CD4-positive, alpha-beta T cell (primary cell): ENCODE measurements around the gene CEP85. TPM values are rescaled to one million over a fixed set of nuclear protein-coding genes. Genes with fewer than 3 reads are reported as not detected.
A peak's percentile ranks its signal among the peaks of the same experiment; 100 is the strongest.
"Not testable (repeated sequence)": the region's sequence is repeated elsewhere in the genome, so short reads cannot be mapped to it uniquely, and the experiment has no call there.

Experiments used
- ATAC-seq: fragments of 200-7000 bp; cut with Tn5 transposase; one replicate; pipeline ENCODE4 v1.10.0; 2022; ENCODE audit warnings: mild to moderate bottlenecking; ENCODE audit not compliant: poor library complexity
- CTCF ChIA-PET: fragments of 350-600 bp; sonication (Branson Sonifier 250); formaldehyde crosslinking; loops from one replicate; lab custom pipeline; 2021; ENCODE audit warnings: antibody characterized with exemption, inconsistent platforms; lab: Charles Lee
- POLR2A ChIA-PET: fragments of 350-600 bp; sonication (Branson Sonifier 250); formaldehyde crosslinking; loops from one replicate; lab custom pipeline; 2021; ENCODE audit warnings: antibody characterized with exemption, inconsistent platforms; lab: Charles Lee
- DNase-seq, 14 experiments: peaks; one replicate each; pipeline ENCODE4 v3.0.0-alpha.2; 2013 to 2020; ENCODE audit warnings: mixed read lengths in 2 of 14
- H3K27ac ChIP-seq, 2 donors: one replicate each; pipeline versions ENCODE4 v1.5.1 to v1.7.0; 2013; ENCODE audit warnings: low read length in 2 of 2, low read depth in 1 of 2, mild to moderate bottlenecking in 1 of 2
- H3K27me3 ChIP-seq, 2 experiments: 1 replicate in 1 of 2; 2 replicates in 1 of 2; pipeline versions ENCODE4 v1.6.1 to v1.7.0; 2013; ENCODE audit warnings: low read length in 2 of 2, control low read depth in 1 of 2, mild to moderate bottlenecking in 1 of 2, moderate library complexity in 1 of 2; ENCODE audit not compliant: insufficient read depth in 2 of 2, control insufficient read depth in 1 of 2
- H3K36me3 ChIP-seq: one replicate; pipeline ENCODE4 v1.6.1; 2013; ENCODE audit warnings: low read length, control low read depth; ENCODE audit not compliant: insufficient read depth
- H3K4me1 ChIP-seq: one replicate; pipeline ENCODE4 v1.6.1; 2013; ENCODE audit warnings: low read length, control low read depth; ENCODE audit not compliant: insufficient read depth
- H3K4me3 ChIP-seq: one replicate; pipeline ENCODE4 v1.5.1; 2013; ENCODE audit warnings: mild to moderate bottlenecking, low read length, moderate library complexity
- H3K9me3 ChIP-seq, 2 experiments: 1 replicate in 1 of 2; 2 replicates in 1 of 2; pipeline versions ENCODE4 v1.6.1 to v1.7.0; 2013; ENCODE audit warnings: low read length in 2 of 2, mild to moderate bottlenecking in 2 of 2, control low read depth in 1 of 2, moderate library complexity in 1 of 2; ENCODE audit not compliant: control insufficient read depth in 1 of 2, insufficient read depth in 1 of 2
- H3K27ac Mint-ChIP-seq: one replicate; pipeline ENCODE4 v1.8.0; 2020; ENCODE audit warnings: mixed read lengths
- H3K27me3 Mint-ChIP-seq: one replicate; pipeline ENCODE4 v1.8.0; 2021; ENCODE audit warnings: mixed read lengths
- H3K36me3 Mint-ChIP-seq: one replicate; pipeline ENCODE4 v1.8.0; 2021; ENCODE audit warnings: low read depth, mixed read lengths
- H3K4me1 Mint-ChIP-seq: one replicate; pipeline ENCODE4 v1.8.0; 2021; ENCODE audit warnings: low read depth, mixed read lengths
- H3K4me3 Mint-ChIP-seq: one replicate; pipeline ENCODE4 v1.8.0; 2020; ENCODE audit warnings: mild to moderate bottlenecking, mixed read lengths
- H3K9me3 Mint-ChIP-seq: one replicate; pipeline ENCODE4 v1.8.0; 2020; ENCODE audit warnings: mixed read lengths
- intact Hi-C, 2 experiments: fragments of 100-400 bp; cut with DNase I in 1 of 2; cut with micrococcal nuclease in 1 of 2; formaldehyde crosslinking; loops; one replicate each; pipeline versions ENCODE4 v1.15.1 to v1.9.0; 2023 to 2025; cut with DNase I, micrococcal nuclease
- total RNA-seq, 174 experiments: library from RNA in 2 of 174; stranded (reverse) in 2 of 174; gene quantifications; one replicate each; pipeline ENCODE4 v1.2.3 and lab custom pipeline; 2021 to 2026
- TF ChIP-seq, protein P1 (sequence below): fragments of 200-600 bp; IDR thresholded peaks from one replicate; pipeline ENCODE4 v1.8.0; 2022; ENCODE audit warnings: antibody characterized with exemption, mild to moderate bottlenecking

Gene CEP85
- total RNA-seq, 2 experiments from 2014 or later, result 7.6 to 8.4 TPM

DNA sequence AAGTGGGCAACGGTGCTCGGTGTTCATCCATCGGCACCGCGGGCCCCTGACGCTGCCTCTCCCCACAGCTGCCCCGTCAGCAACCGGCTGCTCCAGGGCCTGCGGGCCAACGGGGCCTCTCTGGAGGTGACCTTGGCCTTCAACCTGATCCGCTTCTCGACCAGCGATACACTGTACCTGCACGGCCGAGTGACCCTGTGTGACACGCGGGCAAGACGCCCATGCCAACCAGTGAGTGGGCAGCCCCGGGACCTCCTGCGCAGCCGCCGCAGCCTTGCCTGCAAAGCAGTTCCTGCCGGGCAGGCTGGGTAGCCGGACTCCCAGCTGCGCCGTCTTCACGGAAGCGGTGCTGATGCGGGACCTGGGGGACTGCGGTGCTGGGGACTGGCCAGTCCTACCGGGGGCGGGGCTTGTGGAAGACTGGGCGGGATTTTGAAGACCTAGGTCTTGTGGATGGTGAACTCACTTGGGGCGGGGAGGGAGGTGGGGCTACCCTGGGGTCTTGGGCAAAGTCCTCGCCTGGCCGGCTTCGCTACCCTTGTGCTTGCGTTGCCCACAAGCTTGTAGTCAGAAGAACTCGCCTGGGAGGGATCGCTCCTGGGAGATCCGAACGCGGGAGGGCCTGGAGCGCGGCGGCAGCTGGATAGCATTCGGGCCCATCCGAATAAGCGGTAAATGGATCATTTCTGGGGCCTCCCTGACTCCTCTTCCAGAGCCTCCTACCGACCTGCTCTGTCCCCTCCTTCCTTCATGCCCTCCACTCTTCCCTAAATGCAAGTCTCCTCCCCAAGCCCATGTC lies 8.8 kb upstream of the CEP85 start:
- H3K9me3 Mint-ChIP-seq, result no peaks in the 10 kb centered on the region
- peaks cover 11% of the 10 kb centered on the region for H3K4me1 ChIP-seq
- H3K27me3 Mint-ChIP-seq, result peaks cover 46% of the 10 kb centered on the region
- H3K4me3 Mint-ChIP-seq, result peak overlapping the region; percentile 31
- H3K27ac Mint-ChIP-seq, result no peak overlapping the region
- peak overlapping the region; percentile 44 for H3K4me3 ChIP-seq
- TF ChIP-seq, protein P1, sequence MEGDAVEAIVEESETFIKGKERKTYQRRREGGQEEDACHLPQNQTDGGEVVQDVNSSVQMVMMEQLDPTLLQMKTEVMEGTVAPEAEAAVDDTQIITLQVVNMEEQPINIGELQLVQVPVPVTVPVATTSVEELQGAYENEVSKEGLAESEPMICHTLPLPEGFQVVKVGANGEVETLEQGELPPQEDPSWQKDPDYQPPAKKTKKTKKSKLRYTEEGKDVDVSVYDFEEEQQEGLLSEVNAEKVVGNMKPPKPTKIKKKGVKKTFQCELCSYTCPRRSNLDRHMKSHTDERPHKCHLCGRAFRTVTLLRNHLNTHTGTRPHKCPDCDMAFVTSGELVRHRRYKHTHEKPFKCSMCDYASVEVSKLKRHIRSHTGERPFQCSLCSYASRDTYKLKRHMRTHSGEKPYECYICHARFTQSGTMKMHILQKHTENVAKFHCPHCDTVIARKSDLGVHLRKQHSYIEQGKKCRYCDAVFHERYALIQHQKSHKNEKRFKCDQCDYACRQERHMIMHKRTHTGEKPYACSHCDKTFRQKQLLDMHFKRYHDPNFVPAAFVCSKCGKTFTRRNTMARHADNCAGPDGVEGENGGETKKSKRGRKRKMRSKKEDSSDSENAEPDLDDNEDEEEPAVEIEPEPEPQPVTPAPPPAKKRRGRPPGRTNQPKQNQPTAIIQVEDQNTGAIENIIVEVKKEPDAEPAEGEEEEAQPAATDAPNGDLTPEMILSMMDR, result no peak
- H3K9me3 ChIP-seq, result no peaks in the 10 kb centered on the region
- H3K27ac ChIP-seq, result no peak overlapping the region
- ChIA-PET CTCF (interaction anchor here (1.2 kb wide), 1 partner anchor 8 kb away, joined by 3 read pairs; no protein-coding TSS in a partner anchor), POLR2A (no interaction called here)
- H3K4me1 Mint-ChIP-seq, result peaks cover 7% of the 10 kb centered on the region
- intact Hi-C loops, result no loop called here
- H3K36me3 ChIP-seq, result no peaks in the 10 kb centered on the region
- ATAC-seq, result peak; percentile 59
- no peaks in the 10 kb centered on the region for H3K36me3 Mint-ChIP-seq
- peaks cover 11 to 14% of the 10 kb centered on the region in 2 experiments for H3K27me3 ChIP-seq
- DNase-seq, result peak in 12 of 14 experiments; percentile 17 to 65 (median 34)

DNA sequence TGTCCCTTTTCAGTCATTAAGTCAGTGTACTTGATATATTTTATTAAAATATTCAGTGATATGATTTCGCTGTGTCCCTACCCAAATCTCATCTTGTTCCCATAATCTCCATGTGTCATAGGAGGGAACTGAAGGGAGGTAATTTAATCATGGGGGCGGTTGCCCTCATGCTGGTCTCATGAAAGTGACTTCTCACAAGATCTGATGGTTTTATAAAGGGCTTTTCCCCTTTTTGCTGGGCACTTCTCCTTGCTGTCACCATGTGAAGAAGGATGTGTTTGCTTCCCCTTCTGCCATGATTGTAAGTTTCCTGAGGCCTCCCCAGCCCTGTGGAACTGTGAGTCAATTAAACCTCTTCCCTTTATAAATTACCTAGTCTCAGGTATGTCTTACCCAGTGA lies 3.3 kb upstream of the CEP85 start:
- CTCF ChIA-PET, H3K27me3 ChIP-seq, POLR2A ChIA-PET, H3K9me3 Mint-ChIP-seq, H3K27ac Mint-ChIP-seq, ATAC-seq, H3K36me3 ChIP-seq, H3K4me3 ChIP-seq, H3K36me3 Mint-ChIP-seq, H3K4me3 Mint-ChIP-seq, H3K9me3 ChIP-seq, H3K27ac ChIP-seq: not testable (repeated sequence)
- Mint-ChIP-seq H3K4me1 (peaks cover 21% of the 10 kb centered on the region), H3K27me3 (peaks cover 24% of the 10 kb centered on the region)
- intact Hi-C loops, result loop anchor here (5.0 kb wide), 1 partner anchor 123 kb away; no protein-coding TSS in a partner anchor
- peaks cover 20% of the 10 kb centered on the region for H3K4me1 ChIP-seq
- DNase-seq, result peak in 2 of 14 experiments; percentile 19 to 27

DNA sequence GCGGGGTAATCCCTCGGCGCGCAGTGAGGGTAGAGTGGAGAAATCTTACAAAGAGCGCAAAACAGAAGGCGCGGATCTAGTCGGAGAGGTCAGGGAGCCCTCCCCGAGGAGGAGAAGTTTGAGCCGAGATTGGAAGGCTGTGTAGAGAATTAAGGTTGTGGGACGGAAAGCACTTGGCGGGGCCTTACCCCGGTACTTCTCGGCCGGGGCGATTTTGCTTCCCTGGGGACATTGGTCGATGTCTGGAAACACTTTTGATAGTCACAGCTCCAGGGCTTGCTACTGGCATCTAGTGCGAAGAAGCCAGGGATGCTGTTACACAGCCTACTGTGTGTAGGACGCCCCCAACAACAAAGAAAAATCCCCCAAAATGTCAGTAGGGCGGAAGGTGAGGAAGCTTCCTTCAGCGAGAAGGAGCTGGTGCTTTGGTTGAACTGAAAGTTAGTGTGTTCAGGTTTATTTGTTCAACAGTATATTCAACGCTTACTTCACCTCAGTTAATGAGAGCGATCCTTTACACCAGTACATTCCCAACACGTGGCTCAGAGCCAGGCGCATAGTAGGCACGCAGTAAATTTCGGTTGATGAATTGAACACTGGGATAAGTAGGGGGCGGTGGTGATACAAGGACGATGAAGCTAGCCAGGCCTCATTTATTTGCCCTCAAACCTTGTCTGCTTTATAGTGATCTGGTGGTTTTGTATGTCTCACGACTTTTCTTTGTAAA lies 807 bp downstream of the CEP85 start:
- peaks cover under 1% of the 10 kb centered on the region for H3K36me3 ChIP-seq
- DNase-seq, result peak in 8 of 14 experiments; percentile 1 to 54 (median 20)
- Mint-ChIP-seq H3K4me3 (peak overlapping the region; percentile 98), H3K27me3 (no peaks in the 10 kb centered on the region), H3K4me1 (peaks cover 39% of the 10 kb centered on the region), H3K9me3 (no peaks in the 10 kb centered on the region), H3K27ac (peak overlapping the region; percentile 95), H3K36me3 (peaks cover 14% of the 10 kb centered on the region)
- no peaks in the 10 kb centered on the region for H3K27me3 ChIP-seq
- peak overlapping the region; percentile 83 to 88 for H3K27ac ChIP-seq
- TF ChIP-seq, protein P1, result no peak
- peak overlapping the region; percentile 77 for H3K4me3 ChIP-seq
- H3K9me3 ChIP-seq, result no peaks in the 10 kb centered on the region
- no peak for ATAC-seq
- peaks cover 21% of the 10 kb centered on the region for H3K4me1 ChIP-seq
- intact Hi-C loops, result loop anchor here (2.0 to 5.0 kb wide), 3 partner anchors 42 to 128 kb away; partner anchors contain the start of genes C1orf232 (in 1 of the 2) and ZNF593 (in 1 of the 2)
- ChIA-PET CTCF (interaction anchor here (0.6 to 3.7 kb wide), 43 partner anchors 12 to 415 kb away, joined by 3 to 50 read pairs (median 6); partner anchors contain the start of genes C1orf232, CATSPER4, CD52 and DHDDS), POLR2A (interaction anchor here (0.7 to 2.4 kb wide), 30 partner anchors 11 to 599 kb away, joined by 3 to 36 read pairs (median 5); partner anchors contain the start of genes CD52, CNKSR1, DHDDS and HMGN2)
